Measurements from ENCODE around the gene CLDN20.
"Not testable (repeated sequence)": the region's sequence is repeated elsewhere in the genome, so short reads cannot be mapped to it uniquely, and the experiment has no call there.

The CLDN20 gene

GRCh38 chr6:155309150-155309549, 45.3 kb downstream of the CLDN20 start:
- no peak overlapping the region for H3K4me3 ChIP-seq
- no peaks in the 10 kb centered on the region for H3K27me3 ChIP-seq
- H3K27ac ChIP-seq, result no peak overlapping the region
- H3K4me2 ChIP-seq, result no peak overlapping the region
- no peaks in the 10 kb centered on the region for H4K20me1 ChIP-seq
- H3K9me3 ChIP-seq (replicated peaks in 1 of 11), result peaks cover 0 to 1% (median 0%) of the 10 kb centered on the region in 11 experiments; a peak in 1 of 22 replicates
- H3K36me3 ChIP-seq, result peaks cover 40 to 74% (median 58%) of the 10 kb centered on the region in 11 experiments
- no peak for TF ChIP-seq Cebpa-rat (IDR thresholded peaks at IDR 0.05)
- H3K9ac ChIP-seq, result no peak overlapping the region
- peaks cover 7 to 23% (median 9%) of the 10 kb centered on the region in 10 experiments; a peak in 17 of 20 replicates for H3K4me1 ChIP-seq

- Histone ChIP-seq H4K20me1 (no peaks in the 10 kb centered on the region), H3K27ac (no peak overlapping the region), H3K9me3 (replicated peaks in 1 of 11) (no peaks in the 10 kb centered on the region), H3K27me3 (no peaks in the 10 kb centered on the region), H3K4me1 (peaks cover 13 to 26% (median 16%) of the 10 kb centered on the region in 10 experiments), H3K4me3 (no peak overlapping the region), H3K36me3 (peaks cover 35 to 69% (median 52%) of the 10 kb centered on the region in 11 experiments), H3K4me2 (no peak overlapping the region), H3K9ac (no peak overlapping the region)
- no peak for TF ChIP-seq Cebpa-rat (IDR thresholded peaks at IDR 0.05)
Measured at GRCh38 chr6:155310596-155310995, 46.8 kb downstream of the CLDN20 start.

GRCh38 chr6:155311086-155311485, 47.3 kb downstream of the CLDN20 start:
- Histone ChIP-seq H3K9ac (no peak overlapping the region), H4K20me1 (no peaks in the 10 kb centered on the region), H3K36me3 (peaks cover 32 to 66% (median 48%) of the 10 kb centered on the region in 11 experiments), H3K4me3 (no peak overlapping the region), H3K27me3 (no peaks in the 10 kb centered on the region), H3K4me1 (peaks cover 14 to 31% (median 17%) of the 10 kb centered on the region in 10 experiments), H3K9me3 (replicated peaks in 1 of 11) (no peaks in the 10 kb centered on the region), H3K27ac (no peak overlapping the region), H3K4me2 (no peak overlapping the region)
- TF ChIP-seq Cebpa-rat (IDR thresholded peaks at IDR 0.05), result no peak

DNA sequence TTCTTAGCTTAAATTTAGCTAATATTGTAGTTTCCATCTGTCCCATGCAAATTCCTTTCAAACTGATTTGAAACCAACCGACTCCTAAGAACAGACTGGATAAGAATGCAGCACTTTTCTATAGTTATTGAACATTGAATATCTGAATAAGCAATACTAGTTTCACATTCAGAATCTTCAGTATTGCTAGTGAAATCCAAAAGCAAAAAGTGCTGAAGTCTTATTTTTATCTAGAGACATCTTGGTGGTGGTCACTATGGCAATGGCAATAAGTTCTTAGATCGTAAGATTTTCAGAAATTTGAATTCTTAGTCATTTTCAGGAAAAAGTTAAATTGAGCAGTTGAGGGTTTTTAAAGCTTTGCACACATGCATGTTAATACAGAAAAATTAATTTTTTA, 47.8 kb downstream of the CLDN20 start:
- TF ChIP-seq Cebpa-rat (IDR thresholded peaks at IDR 0.05), result no peak
- no peak overlapping the region for H3K27ac ChIP-seq

DNA sequence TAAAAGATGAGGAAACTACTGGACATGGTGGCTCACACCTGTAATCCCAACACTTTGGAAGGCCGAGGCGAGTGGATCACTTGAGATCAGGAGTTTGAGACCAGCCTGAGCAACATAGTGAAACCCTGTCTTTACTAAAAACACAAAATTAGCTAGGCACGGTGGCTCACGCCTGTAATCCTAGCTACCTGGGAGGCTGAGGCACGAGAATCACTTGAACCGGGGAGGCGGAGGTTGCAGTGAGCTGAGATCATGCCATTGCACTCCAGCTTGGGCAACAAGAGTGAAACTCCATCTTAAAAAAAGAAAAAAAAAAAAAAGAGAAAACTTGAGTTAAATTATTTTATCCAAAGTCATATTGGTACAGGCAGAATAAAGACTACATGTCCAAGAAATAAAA, 49.1 kb downstream of the CLDN20 start:
- H3K27ac ChIP-seq; H3K9me3 ChIP-seq (replicated peaks in 1 of 11); H4K20me1 ChIP-seq; H3K27me3 ChIP-seq: not testable (repeated sequence)
- H3K4me3 ChIP-seq, result peak overlapping the region in 9 of 10 experiments; percentile 85 to 99 (median 91); a peak in 11 of 20 replicates
- H3K9ac ChIP-seq, result peak overlapping the region in 3 of 11 experiments; percentile 82 to 87 (median 85); a peak in 5 of 22 replicates
- H3K4me2 ChIP-seq, result peak overlapping the region; percentile 68 to 90 (median 82); a peak in 20 of 22 replicates
- H3K4me1 ChIP-seq, result peaks cover 14 to 33% (median 17%) of the 10 kb centered on the region in 10 experiments
- peaks cover 14 to 47% (median 29%) of the 10 kb centered on the region in 11 experiments; a peak in 21 of 22 replicates for H3K36me3 ChIP-seq

More for the DNA sequence above, 47.8 kb downstream of the CLDN20 start:
- H3K4me3 ChIP-seq, result no peak overlapping the region
- H3K9me3 ChIP-seq (replicated peaks in 1 of 11), result no peaks in the 10 kb centered on the region
- H4K20me1 ChIP-seq, result no peaks in the 10 kb centered on the region
- H3K4me2 ChIP-seq, result no peak overlapping the region
- H3K4me1 ChIP-seq, result peaks cover 14 to 33% (median 17%) of the 10 kb centered on the region in 10 experiments
- no peak overlapping the region for H3K9ac ChIP-seq
- no peaks in the 10 kb centered on the region for H3K27me3 ChIP-seq
- peaks cover 28 to 61% (median 43%) of the 10 kb centered on the region in 11 experiments for H3K36me3 ChIP-seq

DNA sequence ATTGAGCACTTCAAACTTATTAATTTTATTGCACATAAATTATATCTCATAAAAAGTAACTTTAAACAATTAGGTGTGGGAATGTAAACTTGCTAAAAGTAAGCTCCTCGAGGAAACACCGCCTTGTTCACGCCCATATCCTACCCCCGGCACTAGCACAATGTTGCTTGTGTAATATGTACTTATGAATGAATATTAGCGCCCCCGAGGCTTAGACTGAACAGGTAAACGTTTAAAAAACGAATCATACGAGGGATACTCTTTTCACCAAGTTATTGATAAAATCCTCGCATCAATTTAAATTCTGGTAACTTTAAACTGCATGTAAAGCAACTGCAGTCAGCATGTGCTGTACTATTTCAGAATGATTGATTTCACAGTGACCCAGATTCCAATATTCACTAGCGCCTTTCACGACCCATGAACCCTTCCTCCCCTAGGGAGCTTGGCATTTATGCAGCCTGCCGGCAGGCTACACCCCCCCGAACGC, 49.8 kb downstream of the CLDN20 start:
- Histone ChIP-seq H3K27ac (peak overlapping the region; percentile 77 to 90 (median 83); a peak in 21 of 22 replicates), H3K36me3 (peaks cover 7 to 40% (median 23%) of the 10 kb centered on the region in 11 experiments; a peak in 18 of 22 replicates), H3K9ac (peak overlapping the region; percentile 82 to 91 (median 88)), H4K20me1 (no peaks in the 10 kb centered on the region), H3K27me3 (no peaks in the 10 kb centered on the region), H3K4me1 (peaks cover 14 to 36% (median 17%) of the 10 kb centered on the region in 10 experiments), H3K4me2 (peak overlapping the region; percentile 68 to 90 (median 82)), H3K4me3 (peak overlapping the region; percentile 85 to 99 (median 90)), H3K9me3 (replicated peaks in 1 of 11) (peaks cover 0 to 1% (median 0%) of the 10 kb centered on the region in 11 experiments; a peak in 2 of 22 replicates)
- no peak for TF ChIP-seq Cebpa-rat (IDR thresholded peaks at IDR 0.05)

GRCh38 chr6:155314092-155314772, 50.4 kb downstream of the CLDN20 start, which contains the start of gene TFB1M:
Gene TFB1M, minus strand, starts transcription at chr6:155314484. Its CDS starts 56 bp downstream, at chr6:155314428.
- Histone ChIP-seq H3K4me2 (peak within 1 kb of the TSS; percentile 74 to 90 (median 82)), H3K4me1 (peaks cover 14 to 42% (median 17%) of the 10 kb centered on the region in 10 experiments), H3K27ac (peak within 1 kb of the TSS; percentile 77 to 90 (median 83)), H3K27me3 (no peaks in the 10 kb centered on the region), H4K20me1 (no peaks in the 10 kb centered on the region), H3K9ac (peak within 1 kb of the TSS; percentile 82 to 91 (median 88)), H3K36me3 (peaks cover 4 to 34% (median 20%) of the 10 kb centered on the region in 11 experiments; a peak in 18 of 22 replicates), H3K9me3 (replicated peaks in 1 of 11) (peaks cover 0 to 7% (median 0%) of the 10 kb centered on the region in 11 experiments; a peak in 5 of 22 replicates), H3K4me3 (peak within 1 kb of the TSS; percentile 85 to 99 (median 90))
- no peak for TF ChIP-seq Cebpa-rat (IDR thresholded peaks at IDR 0.05)

- Histone ChIP-seq H3K9ac (peak overlapping the region; percentile 82 to 91 (median 88)), H4K20me1 (no peaks in the 10 kb centered on the region), H3K4me1 (peaks cover 15 to 48% (median 23%) of the 10 kb centered on the region in 10 experiments), H3K27ac (peak overlapping the region; percentile 68 to 90 (median 81)), H3K4me3 (peak overlapping the region; percentile 85 to 99 (median 90)), H3K4me2 (peak overlapping the region; percentile 65 to 87 (median 74)), H3K27me3 (no peaks in the 10 kb centered on the region), H3K9me3 (replicated peaks in 1 of 11) (peaks cover 0 to 11% (median 0%) of the 10 kb centered on the region in 11 experiments; a peak in 5 of 22 replicates), H3K36me3 (peaks cover 0 to 27% (median 16%) of the 10 kb centered on the region in 11 experiments; a peak in 13 of 22 replicates)
- TF ChIP-seq Cebpa-rat (IDR thresholded peaks at IDR 0.05), result no peak
Measured at GRCh38 chr6:155314773-155315515, 51.1 kb downstream of the CLDN20 start.
